Psoas muscle (tissue), 8 donors: ENCODE data around the gene ZFHX3. TPM values are rescaled to one million over a fixed set of nuclear protein-coding genes. Genes with fewer than 3 reads are reported as not detected.

ENCODE experiments used
- ATAC-seq, 4 donors: fragments of 200-7000 bp; cut with Tn5 transposase; one replicate each; pipeline ENCODE4 v1.9.1; 2020; ENCODE audit warnings: moderate library complexity in 3 of 4, mild to moderate bottlenecking in 2 of 4
- DNase-seq, 2 donors: peaks; one replicate each; pipeline ENCODE4 v3.0.0-alpha.2; 2020
- H3K27ac ChIP-seq: fragments of 200-600 bp; one replicate; pipeline ENCODE4 v1.8.0; 2022
- H3K27me3 ChIP-seq, 3 donors: fragments of 200-600 bp in 1 of 3; one replicate each; pipeline versions ENCODE4 v1.6.1 to v1.8.0; 2013 to 2022; ENCODE audit warnings: low read length in 2 of 3, mild to moderate bottlenecking in 2 of 3, moderate library complexity in 1 of 3; ENCODE audit not compliant: insufficient read depth in 3 of 3
- H3K36me3 ChIP-seq, 2 donors: fragments of 200-600 bp in 1 of 2; one replicate each; pipeline versions ENCODE4 v1.6.1 to v1.8.0; 2013 to 2022; ENCODE audit warnings: low read depth in 1 of 2, mild to moderate bottlenecking in 1 of 2, moderate library complexity in 1 of 2; ENCODE audit not compliant: insufficient read depth in 1 of 2
- H3K4me1 ChIP-seq: fragments of 200-600 bp; one replicate; pipeline ENCODE4 v1.8.0; 2022
- H3K4me3 ChIP-seq: fragments of 200-600 bp; one replicate; pipeline ENCODE4 v1.8.0; 2022; ENCODE audit warnings: mild to moderate bottlenecking
- H3K9me3 ChIP-seq: fragments of 200-600 bp; one replicate; pipeline ENCODE4 v1.8.0; 2022
- CTCF ChIP-seq: fragments of 200-600 bp; IDR thresholded peaks from one replicate; pipeline ENCODE4 v1.8.0; 2022; ENCODE audit warnings: antibody characterized with exemption
- WGBS, 3 donors: extraction: QIAGEN DNeasy Blood & Tissue Kit; methylation state at CpG; one replicate each; pipeline versions ENCODE4 v1.1.6 to v1.1.7; 2013; 5-methylcytosine and 5-hydroxymethylcytosine counted together
- intact Hi-C, 2 donors: fragments of 100-400 bp; cut with DNase I; formaldehyde crosslinking; loops; one replicate each; pipeline versions ENCODE4 v1.11.0 to v1.14.2; 2022
- polyA plus RNA-seq, 3 donors: library from polyadenylated mRNA; stranded (reverse); fragments of 200-250 nt; gene quantifications; one replicate each; pipeline ENCODE4 v1.2.3, GENCODE V29; 2013
- total RNA-seq, 4 donors: library from RNA; stranded (reverse); fragmentation: NEBNext Ultra II Directional in 2 of 4; extraction: Animal tissue kit (Norgen Biotek cat#: 25700) in 2 of 4; gene quantifications; one replicate each; pipeline versions ENCODE4 v1.2.1 to v1.2.4, GENCODE V29; 2021 to 2023
- donor health status: healthy with polysubstance abuse.
- donor health status: DM: no; HTN: no; CAD: no; lungs with moderate emphysema.
- donor health status: Bipolar disorder and iron deficiency.
- donor health status: healthy.
- donor health status: DM: yes; HTN: yes; CAD: no.
- donor health status: DM: no; HTN: no; CAD: no.
- donor health status: DM: no; HTN: no; CAD: no.
- donor health status: DM: yes; HTN: yes; CAD: no.

Gene ZFHX3
- total and polyA plus RNA-seq, 7 donors = 3.3 to 36.9 (median 11.5) TPM

DNA sequence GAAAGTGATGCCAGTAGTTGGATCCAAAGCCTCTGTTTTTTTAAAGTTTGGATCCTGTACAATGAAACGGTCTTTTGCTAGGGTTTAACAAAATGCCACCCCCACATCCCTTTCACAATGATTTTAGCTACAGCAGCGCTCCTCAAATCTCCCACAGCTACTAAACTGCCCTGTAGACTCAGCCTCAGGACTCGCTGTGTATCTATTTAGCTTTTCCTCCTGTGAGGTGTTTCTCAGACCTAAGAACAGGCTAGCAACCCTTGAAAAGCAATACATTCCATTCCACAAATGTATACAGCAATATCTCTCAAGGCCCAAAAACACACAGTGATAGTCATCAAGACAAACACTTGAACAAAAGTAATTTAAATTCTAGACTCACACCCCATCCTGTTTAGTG is 206.4 kb downstream of the ZFHX3 start:
- WGBS, 3 donors = 48 to 68% (median 61%) methylated on average over 3 of the region's 3 CpGs
- TF ChIP-seq CTCF = no peak
- Histone ChIP-seq H3K27me3 (no peaks in the 10 kb centered on the region), H3K27ac (no peak overlapping the region), H3K4me3 (no peak overlapping the region), H3K36me3 (no peaks in the 10 kb centered on the region), H3K9me3 (no peaks in the 10 kb centered on the region), H3K4me1 (peaks cover 34% of the 10 kb centered on the region)
- intact Hi-C loops = loop anchor here (10.0 kb wide), 2 partner anchors 57 to 203 kb away; partner anchors contain the start of gene ZFHX3 (in 1 of the 2)
- DNase-seq (no peak), ATAC-seq (no peak)

DNA sequence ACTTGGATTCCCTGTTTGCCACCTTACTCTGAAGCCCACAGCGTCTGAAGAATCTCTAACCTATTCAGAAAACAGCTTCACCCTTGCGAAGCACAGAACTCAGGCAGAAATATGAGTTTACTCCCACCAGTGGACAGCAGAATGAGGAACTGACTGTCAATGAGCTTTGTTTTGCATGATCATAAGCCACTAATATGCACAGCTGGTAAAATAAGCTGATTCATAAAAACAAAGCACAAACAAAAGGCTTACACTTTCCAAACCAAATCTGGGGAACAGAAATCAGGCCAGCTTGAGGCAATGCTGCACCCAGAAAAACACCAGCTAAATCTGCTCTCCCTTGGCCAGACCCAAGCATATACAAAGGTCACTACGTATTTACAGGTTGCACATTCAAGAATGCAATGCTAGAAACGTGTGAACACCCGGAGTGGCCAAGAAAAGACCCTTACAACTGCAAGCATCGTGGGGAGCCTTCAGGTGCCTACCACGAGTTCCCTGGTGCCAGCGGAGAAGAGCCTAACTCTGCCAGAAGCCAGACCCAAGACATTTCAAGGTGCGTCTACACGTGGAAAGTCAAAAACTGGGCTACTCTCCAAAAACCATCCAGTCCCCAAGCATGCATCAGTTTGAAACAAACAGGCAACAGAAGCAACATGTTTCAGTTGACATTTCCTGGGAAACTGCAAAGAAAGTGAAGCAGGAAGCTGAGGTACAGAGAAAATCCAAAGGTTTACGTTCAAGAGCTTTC is 207.1 kb downstream of the ZFHX3 start:
- DNase-seq = no peak
- intact Hi-C loops = loop anchor here (10.0 kb wide), 2 partner anchors 56 to 204 kb away; partner anchors contain the start of gene ZFHX3 (in 1 of the 2)
- 51 to 73% (median 54%) methylated on average over 11 of the region's 11 CpGs for WGBS, 3 donors
- H3K27me3 ChIP-seq = no peaks in the 10 kb centered on the region
- no peaks in the 10 kb centered on the region for H3K36me3 ChIP-seq
- H3K4me1 ChIP-seq = peaks cover 28% of the 10 kb centered on the region
- TF ChIP-seq CTCF = no peak
- ATAC-seq = no peak
- H3K4me3 ChIP-seq = no peak overlapping the region
- no peak overlapping the region for H3K27ac ChIP-seq
- no peaks in the 10 kb centered on the region for H3K9me3 ChIP-seq

DNA sequence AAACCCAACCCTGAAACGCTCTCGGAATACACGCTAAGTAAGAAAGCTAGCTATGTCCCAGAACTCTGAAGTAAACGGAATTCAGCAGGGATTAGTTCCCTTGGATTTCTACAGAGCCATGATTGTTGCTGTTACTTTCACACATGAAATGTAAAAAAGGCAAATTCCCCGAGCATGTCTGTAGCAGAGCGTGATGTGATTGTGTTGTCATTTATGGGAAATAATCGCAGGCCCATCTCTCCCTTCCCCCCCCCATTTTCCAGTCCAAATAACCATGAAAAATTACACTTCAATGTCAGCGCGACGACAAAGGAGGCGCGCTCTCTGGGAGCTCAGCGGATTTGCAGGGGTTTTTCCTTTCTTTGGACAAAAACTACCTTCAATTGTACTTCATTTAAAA is 209.0 kb downstream of the ZFHX3 start:
- no peaks in the 10 kb centered on the region for H3K9me3 ChIP-seq
- WGBS, 3 donors = 86 to 92% (median 87%) methylated on average over 13 of the region's 13 CpGs
- H3K4me3 ChIP-seq = no peak overlapping the region
- no peak for TF ChIP-seq CTCF
- peaks cover 18% of the 10 kb centered on the region for H3K4me1 ChIP-seq
- H3K36me3 ChIP-seq = no peaks in the 10 kb centered on the region
- H3K27me3 ChIP-seq = no peaks in the 10 kb centered on the region
- no peak overlapping the region for H3K27ac ChIP-seq
- intact Hi-C loops = loop anchor here (10.0 kb wide), 2 partner anchors 356 to 1116 kb away; no protein-coding TSS in a partner anchor
- DNase-seq (no peak), ATAC-seq (no peak)

DNA sequence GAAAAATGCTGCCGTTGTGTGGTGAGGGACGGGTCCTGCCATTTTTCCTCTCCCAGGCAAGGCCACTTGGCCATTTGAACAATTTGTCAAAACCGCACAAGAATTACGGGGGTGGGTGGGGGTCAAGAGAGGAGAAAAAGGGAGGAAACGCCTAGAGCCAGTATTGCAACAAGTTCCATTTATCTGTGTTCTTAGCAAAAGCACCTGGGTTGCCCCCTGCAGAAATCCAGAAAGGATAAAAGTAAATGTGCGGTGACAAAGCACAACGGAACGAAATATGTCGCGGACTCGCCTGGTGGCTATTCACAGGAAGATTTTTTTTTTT is 209.4 kb downstream of the ZFHX3 start:
- ATAC-seq = no peak
- WGBS, 3 donors = 90 to 97% (median 93%) methylated on average over 11 of the region's 11 CpGs

More for the DNA sequence above, 209.4 kb downstream of the ZFHX3 start:
- H3K27ac ChIP-seq = no peak overlapping the region
- no peaks in the 10 kb centered on the region for H3K36me3 ChIP-seq
- DNase-seq = no peak
- TF ChIP-seq CTCF = no peak
- H3K27me3 ChIP-seq = no peaks in the 10 kb centered on the region
- no peak overlapping the region for H3K4me3 ChIP-seq
- intact Hi-C loops = loop anchor here (10.0 kb wide), 2 partner anchors 356 to 1116 kb away; no protein-coding TSS in a partner anchor
- H3K9me3 ChIP-seq = no peaks in the 10 kb centered on the region
- H3K4me1 ChIP-seq = peaks cover 18% of the 10 kb centered on the region
